Measurements from ENCODE around the gene RRAS. TPM values are rescaled to one million over a fixed set of nuclear protein-coding genes. Genes with fewer than 3 reads are reported as not detected.

Gene RRAS
- total and polyA plus RNA-seq, 4 donors: 4.1 to 18.5 (median 11.1) TPM

GRCh38 chr19:49678985-49679770 is 39.2 kb upstream of the RRAS start:
- no peak overlapping the region for H3K9ac ChIP-seq (ENCODE audit: low read depth in 1 of 2, low read length in 2 of 2)
- H3K9me3 ChIP-seq (ENCODE audit: control insufficient read depth in 4 of 4, low read length in 3 of 4): no peaks in the 10 kb centered on the region
- H3K4me1 ChIP-seq (ENCODE audit: control insufficient read depth in 4 of 4, insufficient read depth in 4 of 4, low read length in 3 of 4): peaks cover 2 to 38% (median 22%) of the 10 kb centered on the region in 4 donors
- H3K4me3 ChIP-seq (ENCODE audit: low read depth in 1 of 3, low read length in 3 of 3): no peak overlapping the region
- no peak overlapping the region for H3K27ac ChIP-seq (ENCODE audit: low read depth in 1 of 2, low read length in 2 of 2)
- H3K27me3 ChIP-seq (ENCODE audit: control insufficient read depth in 4 of 4, insufficient read depth in 4 of 4, low read length in 3 of 4): no peaks in the 10 kb centered on the region
- TF ChIP-seq SP1 (IDR thresholded peaks at IDR 0.05) (no peak), YY1 (IDR thresholded peaks at IDR 0.05) (no peak), TAF1 (conservative IDR thresholded peaks at IDR 0.05) (no peak), GABPA (IDR thresholded peaks at IDR 0.05 in 1 of 2, conservative IDR thresholded peaks at IDR 0.05 in 1 of 2) (no peak)
- no peak for DNase-seq (ENCODE audit: low spot score)
- 71% methylated on average over 12 of the region's 12 CpGs for WGBS
- peaks cover 3 to 19% (median 9%) of the 10 kb centered on the region in 4 donors for H3K36me3 ChIP-seq (ENCODE audit: control insufficient read depth in 4 of 4, insufficient read depth in 3 of 4, low read depth in 1 of 4, low read length in 3 of 4)

GRCh38 chr19:49677901-49678674 is 38.1 kb upstream of the RRAS start:
- Histone ChIP-seq H3K9ac (ENCODE audit: low read depth in 1 of 2, low read length in 2 of 2) (peak overlapping the region in 1 of 2 donors; percentile 73), H3K4me1 (ENCODE audit: control insufficient read depth in 4 of 4, insufficient read depth in 4 of 4, low read length in 3 of 4) (peaks cover 2 to 38% (median 22%) of the 10 kb centered on the region in 4 donors), H3K27ac (ENCODE audit: low read depth in 1 of 2, low read length in 2 of 2) (peak overlapping the region; percentile 91 to 93), H3K36me3 (ENCODE audit: control insufficient read depth in 4 of 4, insufficient read depth in 3 of 4, low read depth in 1 of 4, low read length in 3 of 4) (peaks cover 3 to 11% (median 8%) of the 10 kb centered on the region in 4 donors), H3K9me3 (ENCODE audit: control insufficient read depth in 4 of 4, low read length in 3 of 4) (no peaks in the 10 kb centered on the region), H3K4me3 (ENCODE audit: low read depth in 1 of 3, low read length in 3 of 3) (peak overlapping the region; percentile 74 to 94 (median 85)), H3K27me3 (ENCODE audit: control insufficient read depth in 4 of 4, insufficient read depth in 4 of 4, low read length in 3 of 4) (no peaks in the 10 kb centered on the region)
- WGBS: 10% methylated on average over 21 of the region's 21 CpGs
- TF ChIP-seq TAF1 (conservative IDR thresholded peaks at IDR 0.05) (no peak), CTCF (IDR thresholded peaks at IDR 0.05; ENCODE audit: low read depth, low read length, missing input control) (peak; percentile 62), NR2F2 (IDR thresholded peaks at IDR 0.05) (peak; percentile 53), FOXA1 (IDR thresholded peaks at IDR 0.05) (no peak), ZBTB33 (IDR thresholded peaks at IDR 0.05) (no peak), RAD21 (IDR thresholded peaks at IDR 0.05) (peak; percentile 71 to 76)
- DNase-seq (ENCODE audit: low spot score): peak; percentile 85

GRCh38 chr19:49677231-49677900 is 37.4 kb upstream of the RRAS start, which contains the start of gene PRMT1:
TSS of gene PRMT1 (plus strand) at chr19:49677271. CDS start at chr19:49677281, 10 bp downstream.
- WGBS: under 1% methylated on average over 57 of the region's 57 CpGs
- DNase-seq (ENCODE audit: low spot score): no peak
- no peaks in the 10 kb centered on the region for H3K9me3 ChIP-seq (ENCODE audit: control insufficient read depth in 4 of 4, low read length in 3 of 4)
- peaks cover 3 to 8% (median 6%) of the 10 kb centered on the region in 4 donors for H3K36me3 ChIP-seq (ENCODE audit: control insufficient read depth in 4 of 4, insufficient read depth in 3 of 4, low read depth in 1 of 4, low read length in 3 of 4)
- H3K4me1 ChIP-seq (ENCODE audit: control insufficient read depth in 4 of 4, insufficient read depth in 4 of 4, low read length in 3 of 4): peaks cover 2 to 38% (median 22%) of the 10 kb centered on the region in 4 donors
- peak within 1 kb of the TSS; percentile 82 to 98 for H3K9ac ChIP-seq (ENCODE audit: low read depth in 1 of 2, low read length in 2 of 2)
- H3K27ac ChIP-seq (ENCODE audit: low read depth in 1 of 2, low read length in 2 of 2): peak within 1 kb of the TSS; percentile 91 to 93
- no peaks in the 10 kb centered on the region for H3K27me3 ChIP-seq (ENCODE audit: control insufficient read depth in 4 of 4, insufficient read depth in 4 of 4, low read length in 3 of 4)
- H3K4me3 ChIP-seq (ENCODE audit: low read depth in 1 of 3, low read length in 3 of 3): peak within 1 kb of the TSS; percentile 74 to 94 (median 85)
- TF ChIP-seq FOXA1 (IDR thresholded peaks at IDR 0.05): no peak
- TF ChIP-seq HNF4G (IDR thresholded peaks at IDR 0.05): no peak
- TF ChIP-seq REST (IDR thresholded peaks at IDR 0.05): no peak
- TF ChIP-seq MAX (IDR thresholded peaks at IDR 0.05): peak; percentile 20
- TF ChIP-seq RAD21 (IDR thresholded peaks at IDR 0.05): no peak
- TF ChIP-seq HNF4A (conservative IDR thresholded peaks at IDR 0.05): no peak
- peak; percentile 12 for TF ChIP-seq SP1 (IDR thresholded peaks at IDR 0.05)
- no peak for TF ChIP-seq ATF3 (IDR thresholded peaks at IDR 0.05)
- peak in 1 of 2 donors; percentile 15 for TF ChIP-seq EGR1 (IDR thresholded peaks at IDR 0.05; ENCODE audit: low read depth in 2 of 2)

All from liver (tissue), 9 donors.